GM11168 (cell line): ENCODE data around the gene APOBEC3H.

ENCODE experiments used
- in situ Hi-C: fragments of 300-500 bp; cut with MboI; formaldehyde crosslinking; loops from one replicate; pipeline ENCODE4 v1.12.0; 2022; ENCODE audit warnings: low sequenced_read_pairs; ENCODE audit not compliant: unreplicated experiment

APOBEC3H gene

GRCh38 chr22:39132281-39132680 is 35.2 kb downstream of the APOBEC3H start:
- in situ Hi-C loops, result no loop called here

DNA sequence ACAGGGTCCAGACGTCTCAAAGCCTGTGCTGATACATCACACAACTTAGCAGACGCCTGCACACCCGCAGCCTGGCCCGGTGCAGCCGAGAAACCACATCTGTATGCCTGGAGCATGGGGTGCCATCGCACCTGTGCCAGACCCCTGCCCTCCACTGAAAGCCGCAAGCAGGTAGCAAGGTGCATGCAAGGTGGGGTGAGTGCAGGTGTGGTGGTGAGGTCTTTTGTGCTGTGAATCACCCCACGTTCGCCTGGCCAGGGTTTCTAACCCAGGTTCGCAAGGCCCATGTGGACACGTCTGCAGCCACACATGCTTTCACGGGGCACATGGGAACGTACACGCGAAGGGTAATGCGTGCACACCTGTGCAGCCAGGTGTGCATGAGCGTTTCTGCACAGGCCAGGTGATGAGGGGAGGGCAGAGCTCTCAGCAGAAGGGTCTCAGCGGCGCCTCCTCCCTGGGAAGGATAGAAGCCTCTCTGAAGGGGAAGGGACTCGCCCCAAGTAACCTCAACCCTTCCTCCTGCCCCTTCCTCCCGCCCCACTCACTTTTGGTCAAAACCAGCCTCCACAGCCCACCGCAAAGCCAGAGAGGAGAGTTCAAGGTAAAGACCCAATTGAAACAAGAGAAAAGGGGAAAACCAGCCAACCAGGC is 36.0 kb downstream of the APOBEC3H start:
- in situ Hi-C loops, result no loop called here

GRCh38 chr22:39133871-39134270 is 36.8 kb downstream of the APOBEC3H start:
- in situ Hi-C loops, result no loop called here

GRCh38 chr22:39134366-39135091 is 37.5 kb downstream of the APOBEC3H start:
- in situ Hi-C loops, result no loop called here

DNA sequence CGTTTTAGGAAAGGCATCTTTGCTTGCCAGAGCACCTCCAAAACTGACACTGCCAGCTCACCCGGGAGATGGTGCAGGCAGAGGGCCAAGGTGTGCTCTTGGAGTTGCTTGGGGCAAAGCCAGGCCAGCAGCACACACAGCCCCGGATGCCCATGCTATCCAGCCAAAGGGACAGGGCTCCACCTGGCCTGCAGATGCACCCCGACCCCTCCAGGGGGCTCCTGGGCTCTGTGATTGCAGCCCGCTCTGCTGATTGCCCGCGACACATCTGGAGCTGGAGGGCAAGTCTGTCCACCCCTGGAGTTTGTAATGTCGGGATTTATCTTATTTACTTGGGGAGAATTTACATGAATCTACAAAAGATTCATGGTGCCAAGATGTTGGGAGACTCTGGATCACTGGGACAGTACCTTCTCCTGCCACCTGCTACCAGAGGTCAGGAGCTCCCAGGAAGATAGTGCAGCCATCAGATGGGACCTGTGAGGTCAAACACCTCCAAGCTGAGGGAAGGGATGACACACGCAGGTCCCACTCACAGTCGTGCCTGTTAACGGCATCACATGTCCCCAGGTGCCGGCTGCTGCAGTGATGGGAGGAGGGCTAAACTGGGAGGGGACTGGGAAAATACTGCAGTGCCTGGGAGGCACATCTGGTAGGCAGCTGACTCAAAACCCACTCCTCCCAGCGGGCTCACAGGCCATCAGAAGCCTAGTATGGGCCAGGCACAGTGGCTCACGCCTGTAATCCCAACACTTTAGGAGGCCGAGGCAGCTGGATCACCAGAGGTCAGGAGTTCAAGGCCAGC is 38.2 kb downstream of the APOBEC3H start:
- in situ Hi-C loops, result no loop called here

GRCh38 chr22:39136317-39136716 is 39.3 kb downstream of the APOBEC3H start:
- in situ Hi-C loops, result no loop called here

GRCh38 chr22:39138357-39138997 is 41.4 kb downstream of the APOBEC3H start:
- in situ Hi-C loops, result no loop called here

- in situ Hi-C loops, result no loop called here
Measured at GRCh38 chr22:39139933-39140332, 42.9 kb downstream of the APOBEC3H start.

DNA sequence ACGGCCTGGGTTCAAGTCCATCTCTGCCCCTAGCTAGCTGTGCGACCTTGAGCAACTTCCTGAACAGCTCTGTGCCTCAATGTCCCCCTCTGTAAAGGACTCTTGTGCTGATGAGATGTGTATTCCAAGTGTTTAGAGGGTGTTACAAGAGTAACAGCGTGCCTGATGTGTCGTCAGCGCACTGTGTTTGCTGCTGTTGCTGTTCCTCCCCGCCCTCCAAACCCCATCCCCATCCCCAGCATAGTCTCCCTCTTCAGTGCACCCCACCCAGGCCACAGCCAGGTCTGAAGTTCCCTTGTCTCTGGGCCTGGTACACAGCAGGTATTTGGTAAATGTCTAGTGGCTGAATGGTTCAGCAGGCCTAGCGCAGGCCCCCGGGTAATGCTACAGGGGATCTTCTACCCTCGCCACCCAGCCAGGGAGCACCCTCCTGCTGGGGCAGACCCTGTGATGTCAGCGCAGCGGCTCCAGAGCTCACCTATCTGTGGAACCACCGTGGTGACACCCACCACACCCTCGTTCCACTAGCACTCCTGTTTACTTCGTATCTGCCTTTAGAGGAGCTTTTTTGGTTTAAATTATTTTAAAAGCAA is 45.1 kb downstream of the APOBEC3H start:
- in situ Hi-C loops, result no loop called here

GRCh38 chr22:39144101-39144767 is 47.2 kb downstream of the APOBEC3H start:
- in situ Hi-C loops, result no loop called here

GRCh38 chr22:39146256-39147101 is 49.4 kb downstream of the APOBEC3H start:
- in situ Hi-C loops, result no loop called here

DNA sequence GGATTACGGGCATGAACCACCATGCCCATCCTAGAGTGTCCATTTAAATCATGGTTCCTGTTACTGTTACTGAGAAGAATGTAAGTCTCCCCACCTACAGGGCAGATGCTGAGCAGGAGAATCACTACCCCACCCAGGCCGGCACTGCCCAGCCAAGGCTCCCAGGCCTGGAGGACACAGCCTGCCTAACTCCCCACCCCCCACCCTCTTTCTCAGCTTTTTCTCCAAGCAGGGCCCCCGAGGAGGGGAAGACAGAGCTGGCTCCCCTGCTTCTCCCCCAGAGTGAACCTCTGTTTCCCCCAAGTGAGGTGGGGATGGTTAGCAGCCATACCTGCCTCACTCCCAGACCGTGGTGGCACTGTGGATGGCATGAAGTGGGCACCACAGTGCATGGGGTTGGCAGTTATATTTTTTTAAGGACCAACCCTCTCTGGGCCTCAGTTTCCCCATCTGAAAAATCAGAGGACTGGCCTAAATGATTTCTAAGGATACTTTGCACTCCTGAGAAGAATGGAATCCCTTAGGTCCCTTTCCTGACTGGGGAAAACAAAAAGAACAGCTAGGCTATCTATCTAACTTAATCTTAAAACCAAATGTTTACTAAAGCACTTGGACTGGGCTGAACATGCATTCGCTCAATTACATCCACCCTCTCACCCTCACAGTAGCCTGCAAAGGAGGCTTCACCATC is 50.4 kb downstream of the APOBEC3H start:
- in situ Hi-C loops, result no loop called here

DNA sequence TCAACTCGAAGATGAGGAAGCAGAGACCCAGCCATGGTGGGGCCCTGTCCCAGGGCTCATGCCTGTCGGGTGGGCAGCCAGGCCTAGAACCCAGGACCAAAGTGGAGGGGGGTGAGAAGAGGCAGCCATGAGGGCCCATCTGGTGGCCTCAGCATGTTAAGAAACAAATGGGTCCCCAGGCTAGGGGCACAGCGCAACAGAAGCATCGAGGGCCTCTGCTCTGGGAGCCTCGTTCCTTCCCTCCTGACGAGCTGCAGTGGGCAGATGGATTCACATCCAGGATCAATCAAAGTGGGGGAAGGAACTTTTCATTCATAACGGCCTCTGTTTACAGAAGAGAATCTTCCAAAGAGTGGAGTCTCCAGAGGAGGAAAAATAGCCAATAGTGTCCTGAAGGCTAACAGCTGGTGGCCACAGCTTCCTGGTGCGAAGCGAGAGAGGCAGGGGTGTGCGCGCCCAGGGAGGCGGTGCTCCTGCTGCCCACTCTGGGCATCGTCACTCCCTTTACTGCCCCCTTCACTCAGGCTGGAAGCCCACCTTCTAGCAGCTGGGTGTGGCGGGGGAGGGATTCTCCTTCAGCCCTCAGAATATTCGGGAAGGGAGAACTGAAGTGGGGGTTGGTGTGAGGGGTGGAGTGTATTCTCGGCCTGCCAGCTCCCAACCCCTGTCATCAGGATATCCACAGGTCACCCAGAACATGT is 51.1 kb downstream of the APOBEC3H start:
- in situ Hi-C loops, result no loop called here

DNA sequence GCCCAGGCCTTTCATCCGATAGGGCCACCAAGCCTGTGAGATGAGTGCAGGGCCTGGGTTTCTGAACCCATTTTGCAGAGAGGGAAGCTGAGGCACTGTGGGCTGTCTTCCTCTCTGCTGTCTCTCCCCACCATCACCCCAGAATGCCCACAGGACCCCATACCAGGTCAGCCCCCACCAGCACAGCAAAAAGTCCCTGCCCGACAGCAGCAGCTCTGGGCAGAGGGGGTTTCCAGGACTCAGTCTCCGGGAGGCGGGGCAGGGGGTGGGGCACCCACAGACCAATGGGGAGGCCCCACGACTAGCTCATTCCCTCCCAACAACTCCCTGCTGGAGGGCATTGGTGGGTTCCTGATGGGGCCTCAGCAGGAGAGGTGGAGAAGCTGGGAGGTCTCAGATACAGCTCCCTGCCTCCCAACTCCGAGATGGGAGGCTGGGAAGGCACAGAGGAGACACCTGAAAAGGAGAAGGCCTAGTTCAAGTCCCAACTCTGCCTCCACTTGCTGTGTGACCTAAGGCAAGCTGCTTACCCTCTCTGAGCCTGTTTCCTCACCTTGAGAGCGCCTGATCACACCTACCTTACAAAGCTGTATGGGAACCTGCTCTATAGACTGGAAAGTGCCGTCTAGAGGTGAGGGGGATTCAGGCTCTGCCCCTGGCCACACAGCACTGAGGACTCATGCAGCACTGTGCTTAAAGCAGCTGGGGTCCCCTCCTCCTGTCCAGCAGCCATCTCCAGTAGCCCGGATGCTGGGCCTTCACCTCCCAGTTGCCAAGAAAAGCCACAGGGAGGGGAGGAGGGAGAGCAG is 51.9 kb downstream of the APOBEC3H start:
- in situ Hi-C loops, result no loop called here

GRCh38 chr22:39149915-39150847 is 53.1 kb downstream of the APOBEC3H start:
- in situ Hi-C loops, result no loop called here

DNA sequence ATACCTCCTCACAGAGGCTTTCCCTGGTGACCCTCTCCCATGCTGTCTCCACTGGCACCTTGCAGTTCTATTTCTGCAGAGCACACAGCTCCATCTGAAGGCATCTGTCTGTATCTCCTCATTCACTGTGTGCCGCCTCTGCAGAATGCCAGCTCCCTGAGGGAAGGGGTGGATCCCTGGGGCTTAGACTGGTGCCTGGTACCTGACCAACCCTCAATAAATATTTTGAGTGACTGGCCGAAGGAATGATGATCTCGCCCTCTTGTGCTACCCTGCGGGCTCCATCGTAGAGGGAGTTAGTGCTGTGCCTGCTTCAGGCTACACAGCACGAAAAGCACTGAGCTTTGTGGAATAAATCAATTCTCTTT is 53.8 kb downstream of the APOBEC3H start:
- in situ Hi-C loops, result no loop called here
